Activated CD8-positive, alpha-beta memory T cell treated with anti-CD3 and anti-CD28 coated beads, Interleukin-2, amount 10 ng/mL, durations not matched to agents 7 days and 5 days (primary cell): Measurements from ENCODE around the gene ACSL6. TPM values are rescaled to one million over a fixed set of nuclear protein-coding genes. Genes with fewer than 3 reads are reported as not detected.

Experiments
- ATAC-seq: fragments of 150-1000 bp; cut with Tn5 transposase; one replicate; pipeline ENCODE4 v1.10.0; 2021; ENCODE audit warnings: moderate library complexity
- CTCF ChIA-PET: fragments of 350-600 bp; sonication (Branson Sonifier 250); formaldehyde crosslinking; loops from one replicate; lab custom pipeline; 2021; ENCODE audit warnings: antibody characterized with exemption; lab: Charles Lee
- DNase-seq: peaks from one replicate; pipeline ENCODE4 v3.0.0-alpha.2; 2020
- H3K27ac Mint-ChIP-seq: one replicate; pipeline ENCODE4 v1.8.0; 2021; ENCODE audit warnings: mild to moderate bottlenecking, mixed read lengths
- H3K27me3 Mint-ChIP-seq: one replicate; pipeline ENCODE4 v1.8.0; 2021; ENCODE audit warnings: mixed read lengths
- H3K36me3 Mint-ChIP-seq: one replicate; pipeline ENCODE4 v1.8.0; 2021; ENCODE audit warnings: mild to moderate bottlenecking, mixed read lengths
- H3K4me1 Mint-ChIP-seq: one replicate; pipeline ENCODE4 v1.8.0; 2021; ENCODE audit warnings: mixed read lengths
- H3K4me3 Mint-ChIP-seq: one replicate; pipeline ENCODE4 v1.8.0; 2021; ENCODE audit warnings: mild to moderate bottlenecking, moderate library complexity, mixed read lengths
- H3K9me3 Mint-ChIP-seq: one replicate; pipeline ENCODE4 v1.8.0; 2022; ENCODE audit warnings: low read depth, mixed read lengths
- total RNA-seq, 2 experiments: library from RNA; stranded (reverse); gene quantifications; one replicate each; pipeline ENCODE4 v1.2.3, GENCODE V29; 2021

ACSL6 gene
- total RNA-seq, 2 experiments from 2014 or later, result 7.0 to 10.9 TPM

DNA sequence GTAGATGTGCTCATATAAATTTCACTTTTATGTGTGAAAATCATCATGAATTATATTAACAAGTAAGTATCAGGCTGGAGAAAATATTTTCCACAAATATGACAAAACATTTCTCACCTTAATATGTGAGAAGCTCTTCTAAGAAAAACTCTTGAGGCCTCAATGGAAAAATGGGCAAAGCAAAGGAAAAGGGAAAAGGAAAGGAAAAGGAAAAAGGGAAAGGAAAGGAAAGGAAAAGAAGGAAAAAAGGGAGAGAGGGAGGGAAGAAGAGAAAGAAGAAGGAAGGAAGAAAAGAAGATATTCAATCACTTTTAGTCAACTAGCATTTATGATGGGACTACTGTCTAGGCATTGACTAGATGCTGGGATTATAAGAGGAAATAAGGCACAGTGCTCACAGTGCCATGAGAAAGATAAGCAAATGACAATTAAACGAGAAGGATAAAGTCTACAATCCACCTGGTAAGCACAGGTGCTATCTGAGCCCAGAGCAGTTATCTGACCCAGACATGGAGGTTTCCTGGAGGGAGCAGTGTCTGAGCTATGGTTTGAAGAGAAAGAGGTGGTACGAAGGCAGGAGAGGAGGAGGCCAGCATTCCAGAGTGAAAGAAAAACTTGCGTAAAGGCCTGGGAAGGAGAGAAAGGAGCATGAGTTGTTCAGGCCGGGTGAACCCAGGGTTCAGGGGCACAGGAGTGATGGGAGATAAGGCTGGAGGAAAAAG lies 18.3 kb upstream of the ACSL6 start:
- no peak overlapping the region for H3K4me3 Mint-ChIP-seq
- CTCF ChIA-PET, result interaction anchor here (1.1 kb wide), 1 partner anchor 33 kb away, joined by 3 read pairs; no protein-coding TSS in a partner anchor
- peaks cover 14% of the 10 kb centered on the region for H3K9me3 Mint-ChIP-seq
- no peak for ATAC-seq
- peaks cover 7% of the 10 kb centered on the region for H3K4me1 Mint-ChIP-seq
- no peak overlapping the region for H3K27ac Mint-ChIP-seq
- no peak for DNase-seq
- peaks cover 25% of the 10 kb centered on the region for H3K27me3 Mint-ChIP-seq
- peaks cover 18% of the 10 kb centered on the region for H3K36me3 Mint-ChIP-seq

DNA sequence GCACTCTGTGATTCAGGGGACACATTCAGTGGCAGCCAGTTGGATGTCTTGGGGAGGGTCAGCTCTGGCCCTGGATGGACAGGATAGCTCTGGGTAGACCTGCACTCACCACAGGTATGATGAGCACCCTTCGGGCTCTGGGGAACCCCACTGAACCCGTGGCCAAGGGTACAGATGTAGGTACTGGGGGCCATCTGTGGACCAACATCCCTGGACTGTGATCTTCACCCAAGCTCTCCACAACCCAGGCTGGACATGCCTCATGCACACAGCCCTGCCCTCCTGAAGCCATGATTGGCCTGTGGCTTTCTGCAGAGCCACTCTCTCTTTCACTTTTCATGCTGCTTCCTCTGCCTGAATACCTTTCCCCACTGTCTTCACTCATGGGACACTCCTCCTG lies 15.6 kb upstream of the ACSL6 start:
- Mint-ChIP-seq H3K4me1 (peaks cover 7% of the 10 kb centered on the region), H3K36me3 (peaks cover 8% of the 10 kb centered on the region), H3K27ac (peak overlapping the region; percentile 77), H3K27me3 (peaks cover 24% of the 10 kb centered on the region), H3K9me3 (peaks cover 3% of the 10 kb centered on the region), H3K4me3 (no peak overlapping the region)
- ATAC-seq, result peak; percentile 38
- DNase-seq, result peak; percentile 43
- CTCF ChIA-PET, result interaction anchor here (1.1 to 1.3 kb wide), 2 partner anchors 26 to 438 kb away, joined by 3 to 5 read pairs; no protein-coding TSS in a partner anchor

DNA sequence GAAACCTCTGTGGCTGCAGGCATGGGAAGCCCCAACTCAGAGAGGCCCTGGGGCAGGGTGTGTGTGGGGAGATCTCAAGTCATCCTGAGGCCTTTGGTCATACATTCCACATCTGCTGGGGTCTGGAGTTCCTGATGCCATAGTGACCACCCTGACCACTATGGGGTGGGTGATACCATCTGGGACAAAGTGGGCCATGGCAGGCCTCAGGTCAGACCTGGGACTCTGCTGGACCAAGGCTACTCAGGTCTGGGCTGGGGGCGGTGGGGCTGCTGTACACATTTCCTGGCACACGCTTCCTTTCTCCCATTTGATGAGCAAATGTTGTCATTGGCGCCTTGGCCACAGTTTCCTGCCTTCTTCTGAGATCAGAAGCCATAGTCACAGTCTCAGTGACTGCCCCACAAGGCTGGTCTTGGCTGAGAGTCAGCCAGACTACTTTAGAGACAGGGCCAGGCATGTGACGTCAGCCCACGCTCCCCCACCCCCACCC lies 15.1 kb upstream of the ACSL6 start:
- peak; percentile 90 for ATAC-seq
- H3K27me3 Mint-ChIP-seq, result peaks cover 24% of the 10 kb centered on the region
- H3K27ac Mint-ChIP-seq, result peak overlapping the region; percentile 77
- peaks cover 2% of the 10 kb centered on the region for H3K9me3 Mint-ChIP-seq
- H3K4me1 Mint-ChIP-seq, result peaks cover 7% of the 10 kb centered on the region
- H3K36me3 Mint-ChIP-seq, result peaks cover 8% of the 10 kb centered on the region
- peak; percentile 86 for DNase-seq
- CTCF ChIA-PET, result interaction anchor here (1.1 to 1.3 kb wide), 2 partner anchors 27 to 437 kb away, joined by 3 to 5 read pairs; no protein-coding TSS in a partner anchor
- H3K4me3 Mint-ChIP-seq, result no peak overlapping the region

DNA sequence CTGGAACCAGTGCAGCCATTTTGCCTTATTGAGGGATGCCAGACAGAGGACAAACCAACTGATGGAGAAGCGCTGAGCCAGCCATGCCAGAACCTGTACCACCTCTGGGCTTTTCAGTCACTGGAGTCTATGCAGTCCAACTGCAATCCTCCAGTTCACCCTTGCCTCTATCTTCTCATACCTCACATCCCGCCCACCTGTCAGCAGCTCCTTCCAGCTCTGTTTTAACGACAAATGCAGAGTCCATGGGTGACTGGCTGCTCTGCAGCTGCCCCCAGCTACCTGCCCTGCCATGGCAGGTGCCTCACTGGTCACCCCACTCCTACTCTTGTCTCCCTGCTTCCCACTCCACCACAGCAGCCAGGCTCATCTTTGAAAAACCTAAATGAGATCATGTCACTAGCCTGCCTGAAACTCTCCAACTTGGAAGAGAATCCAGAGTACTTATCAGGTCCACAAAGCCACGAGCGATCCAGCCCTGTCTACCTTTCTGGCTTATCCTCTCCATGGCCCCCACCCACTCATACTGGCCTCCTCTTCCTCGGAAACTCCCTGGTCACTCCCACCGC lies 14.0 kb upstream of the ACSL6 start:
- Mint-ChIP-seq H3K9me3 (no peaks in the 10 kb centered on the region), H3K4me3 (no peak overlapping the region), H3K36me3 (peaks cover 6% of the 10 kb centered on the region), H3K27ac (no peak overlapping the region), H3K27me3 (peaks cover 26% of the 10 kb centered on the region), H3K4me1 (peaks cover 15% of the 10 kb centered on the region)
- ATAC-seq, result no peak
- DNase-seq, result no peak
- CTCF ChIA-PET, result interaction anchor here (3.3 kb wide), 1 partner anchor 38 kb away, joined by 12 read pairs; no protein-coding TSS in a partner anchor

DNA sequence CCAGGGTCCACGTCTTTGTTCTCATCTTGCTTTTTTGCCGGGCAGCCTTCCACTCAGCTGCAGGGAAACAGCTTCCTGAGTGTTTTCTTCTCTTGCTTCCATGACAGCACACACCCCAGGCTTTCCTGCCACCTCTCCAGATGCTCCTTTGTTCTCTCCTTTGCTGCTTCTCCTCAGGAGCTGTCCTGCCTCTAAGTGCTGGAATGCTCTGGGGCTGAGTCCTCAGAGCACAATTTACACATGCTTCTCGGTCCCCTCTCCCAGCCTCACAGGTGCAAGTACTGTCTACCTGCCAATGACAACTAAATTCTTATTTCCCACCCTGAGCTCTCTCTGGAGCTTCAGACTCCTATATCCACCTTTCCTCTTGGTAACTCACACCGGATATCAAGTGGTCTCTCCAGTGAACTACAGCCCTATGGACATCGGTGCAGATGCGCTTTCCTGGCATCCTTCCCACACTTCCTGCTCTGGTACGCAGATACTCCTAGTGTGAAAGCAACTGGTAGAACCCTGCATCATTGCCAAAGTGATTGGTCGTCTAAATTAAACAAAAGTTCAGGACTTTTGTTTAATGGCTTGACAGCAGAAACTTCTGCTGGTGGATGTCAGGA lies 13.4 kb upstream of the ACSL6 start:
- Mint-ChIP-seq H3K4me1 (peaks cover 21% of the 10 kb centered on the region), H3K36me3 (peaks cover 2% of the 10 kb centered on the region), H3K4me3 (no peak overlapping the region), H3K27me3 (peaks cover 21% of the 10 kb centered on the region), H3K9me3 (no peaks in the 10 kb centered on the region), H3K27ac (no peak overlapping the region)
- no peak for ATAC-seq
- CTCF ChIA-PET, result interaction anchor here (1.4 to 3.3 kb wide), 2 partner anchors 34 to 38 kb away, joined by 4 to 12 read pairs; no protein-coding TSS in a partner anchor
- peak; percentile 40 for DNase-seq

DNA sequence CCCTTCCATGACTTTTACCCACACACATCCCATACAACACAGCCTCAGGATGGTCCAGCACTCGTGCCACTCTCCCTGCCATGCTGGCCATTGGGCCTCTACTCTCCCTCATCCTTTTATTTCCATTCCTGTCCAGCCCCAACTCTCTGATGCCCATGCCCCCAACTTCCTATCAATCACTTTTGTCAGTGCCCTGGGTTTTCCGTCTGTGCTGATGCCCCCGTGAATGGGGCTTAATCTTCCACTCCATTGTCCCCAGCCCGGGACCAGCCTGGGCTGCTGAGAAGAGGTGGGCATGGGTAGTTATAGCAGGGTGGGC lies 12.6 kb upstream of the ACSL6 start:
- Mint-ChIP-seq H3K27me3 (peaks cover 17% of the 10 kb centered on the region), H3K27ac (no peak overlapping the region), H3K4me1 (peaks cover 27% of the 10 kb centered on the region), H3K36me3 (no peaks in the 10 kb centered on the region), H3K4me3 (no peak overlapping the region), H3K9me3 (no peaks in the 10 kb centered on the region)
- DNase-seq (no peak), ATAC-seq (no peak)
- CTCF ChIA-PET, result interaction anchor here (0.6 to 3.3 kb wide), 4 partner anchors 16 to 359 kb away, joined by 3 to 12 read pairs (median 4); no protein-coding TSS in a partner anchor

DNA sequence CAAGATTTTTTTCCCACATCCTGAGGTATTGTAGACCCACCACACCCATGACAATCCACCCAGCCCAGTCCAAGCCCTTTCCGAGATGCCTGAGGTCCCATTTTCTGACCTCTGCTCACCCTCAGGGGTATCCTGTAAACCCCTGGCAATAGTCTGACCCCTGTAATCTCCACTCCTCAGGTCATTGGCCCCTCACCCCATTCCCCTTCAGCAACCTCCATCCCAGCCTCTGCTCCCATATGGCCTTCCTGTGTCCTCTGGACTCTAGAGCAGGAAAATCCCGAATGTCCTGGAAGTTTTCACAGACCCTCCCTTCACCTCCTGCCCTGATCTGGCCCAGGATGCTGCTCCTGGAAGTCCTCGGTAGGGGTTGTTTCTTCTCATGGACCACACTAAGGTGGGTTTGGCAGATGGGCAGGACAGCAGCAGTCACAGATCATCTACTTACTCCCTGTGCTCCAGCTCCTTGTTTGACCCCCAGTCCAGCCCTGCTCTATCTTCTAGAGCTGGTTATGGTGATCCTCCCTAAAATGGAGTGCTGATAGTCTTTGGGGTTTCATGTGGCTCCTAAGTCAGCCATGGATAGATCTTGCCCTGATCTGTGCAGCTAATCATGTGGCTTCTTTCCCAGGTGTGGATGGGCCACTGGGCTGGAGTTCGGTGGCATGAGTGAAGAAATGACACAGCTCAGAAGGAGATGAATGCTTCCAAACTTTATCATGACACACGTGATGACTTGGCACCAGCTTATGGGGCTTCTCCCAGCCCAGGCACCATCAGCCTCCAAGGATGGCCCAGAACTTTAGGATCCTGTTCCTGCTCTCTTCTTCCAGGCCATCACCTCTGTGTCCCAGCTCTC lies 12.0 kb upstream of the ACSL6 start:
- no peaks in the 10 kb centered on the region for H3K36me3 Mint-ChIP-seq
- ATAC-seq (no peak), DNase-seq (no peak)
- no peaks in the 10 kb centered on the region for H3K9me3 Mint-ChIP-seq
- H3K4me3 Mint-ChIP-seq, result no peak overlapping the region
- peaks cover 31% of the 10 kb centered on the region for H3K4me1 Mint-ChIP-seq
- peaks cover 21% of the 10 kb centered on the region for H3K27me3 Mint-ChIP-seq
- CTCF ChIA-PET, result interaction anchor here (0.6 to 3.3 kb wide), 4 partner anchors 15 to 358 kb away, joined by 3 to 12 read pairs (median 4); no protein-coding TSS in a partner anchor
- no peak overlapping the region for H3K27ac Mint-ChIP-seq

DNA sequence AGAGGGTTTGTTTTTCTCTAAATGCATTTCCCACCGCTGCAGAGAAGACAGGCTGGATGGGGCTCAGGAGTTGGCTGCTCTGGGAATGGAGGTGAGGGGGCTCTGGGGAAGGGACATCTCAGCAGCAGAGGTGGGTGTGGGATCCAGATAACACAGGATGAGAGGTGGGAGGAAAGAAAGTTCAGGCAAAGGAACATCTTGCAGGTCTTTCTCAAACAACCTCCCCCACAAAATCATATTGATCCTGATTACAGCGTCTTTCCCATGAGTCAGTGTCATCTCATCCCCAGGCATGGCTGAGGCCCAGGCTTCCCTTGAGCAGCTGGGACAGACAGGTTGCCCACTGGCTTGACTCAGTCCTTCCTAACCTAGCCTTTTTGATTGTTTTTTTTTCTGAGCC lies 11.3 kb upstream of the ACSL6 start:
- no peak for ATAC-seq

DNA sequence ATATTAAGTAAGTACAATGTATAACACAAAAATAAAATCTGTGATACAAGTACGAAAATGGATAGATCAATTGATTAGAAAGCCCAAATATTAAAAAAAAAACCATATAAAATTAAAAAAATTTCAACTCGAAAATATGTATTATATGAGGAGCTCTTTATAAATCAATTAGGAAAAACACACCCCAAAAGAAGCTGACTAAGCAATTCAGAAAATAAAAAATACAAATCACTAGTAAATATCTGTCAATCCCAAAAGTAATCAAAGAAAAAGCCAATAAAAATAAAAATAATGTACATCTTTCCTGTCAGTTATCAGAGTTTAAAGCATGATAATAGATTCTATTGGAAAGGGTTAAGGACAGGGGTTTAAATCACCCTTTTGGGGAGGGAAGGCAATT lies 10.2 kb upstream of the ACSL6 start:
- Mint-ChIP-seq H3K27me3 (peaks cover 38% of the 10 kb centered on the region), H3K4me3 (no peak overlapping the region), H3K4me1 (peaks cover 40% of the 10 kb centered on the region), H3K27ac (no peak overlapping the region), H3K36me3 (no peaks in the 10 kb centered on the region), H3K9me3 (no peaks in the 10 kb centered on the region)
- DNase-seq (no peak), ATAC-seq (no peak)
- CTCF ChIA-PET, result interaction anchor here (1.2 to 4.0 kb wide), 2 partner anchors 13 to 44 kb away, joined by 3 to 29 read pairs; no protein-coding TSS in a partner anchor

More for the DNA sequence above, 11.3 kb upstream of the ACSL6 start:
- Mint-ChIP-seq H3K27ac (no peak overlapping the region), H3K9me3 (no peaks in the 10 kb centered on the region), H3K27me3 (peaks cover 27% of the 10 kb centered on the region), H3K4me3 (no peak overlapping the region), H3K4me1 (peaks cover 33% of the 10 kb centered on the region), H3K36me3 (no peaks in the 10 kb centered on the region)
- CTCF ChIA-PET, result interaction anchor here (3.3 to 4.0 kb wide), 2 partner anchors 14 to 40 kb away, joined by 12 to 29 read pairs; no protein-coding TSS in a partner anchor
- DNase-seq, result no peak

DNA sequence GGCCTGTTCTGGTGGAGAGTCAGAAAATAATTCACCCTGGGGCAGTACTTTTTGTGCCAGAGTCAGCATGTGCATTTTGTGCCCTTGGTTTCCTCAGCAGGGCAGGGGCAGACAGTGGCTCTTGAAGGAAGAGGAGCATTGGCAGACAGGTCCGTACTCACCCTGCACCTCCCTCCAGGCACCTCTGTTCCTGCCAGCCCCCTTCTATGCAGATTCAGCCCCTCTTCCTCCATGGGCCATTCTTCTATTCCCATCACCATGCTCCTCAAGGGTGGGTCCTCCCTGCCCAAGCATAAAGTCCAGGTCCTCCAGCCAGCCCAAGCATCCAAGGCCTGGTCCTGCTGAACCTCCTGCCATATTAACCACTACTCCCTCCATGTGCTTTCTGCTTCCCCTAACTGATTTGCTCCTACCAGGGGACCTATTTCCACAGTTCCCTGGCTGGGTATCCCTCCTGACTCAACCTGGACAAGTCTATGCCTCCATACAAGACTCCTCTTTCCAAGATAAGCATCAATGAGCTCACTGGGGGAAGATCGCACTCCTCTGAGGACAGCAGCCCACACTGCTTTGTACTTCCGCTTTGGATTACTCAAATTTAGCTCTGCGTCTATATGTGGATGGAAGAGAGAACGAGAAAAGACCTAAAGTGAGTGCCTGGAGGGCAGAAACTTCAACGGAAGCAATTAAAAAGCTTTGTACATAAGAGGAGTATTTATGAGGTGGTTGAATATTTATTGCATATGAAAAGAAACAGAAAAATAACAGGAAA lies 9.3 kb upstream of the ACSL6 start:
- Mint-ChIP-seq H3K27ac (peak overlapping the region; percentile 91), H3K36me3 (no peaks in the 10 kb centered on the region), H3K4me3 (no peak overlapping the region), H3K27me3 (peaks cover 47% of the 10 kb centered on the region), H3K9me3 (no peaks in the 10 kb centered on the region), H3K4me1 (peaks cover 48% of the 10 kb centered on the region)
- ATAC-seq, result peak; percentile 55
- no peak for DNase-seq
- CTCF ChIA-PET, result interaction anchor here (1.2 to 4.0 kb wide), 2 partner anchors 12 to 44 kb away, joined by 3 to 29 read pairs; no protein-coding TSS in a partner anchor

DNA sequence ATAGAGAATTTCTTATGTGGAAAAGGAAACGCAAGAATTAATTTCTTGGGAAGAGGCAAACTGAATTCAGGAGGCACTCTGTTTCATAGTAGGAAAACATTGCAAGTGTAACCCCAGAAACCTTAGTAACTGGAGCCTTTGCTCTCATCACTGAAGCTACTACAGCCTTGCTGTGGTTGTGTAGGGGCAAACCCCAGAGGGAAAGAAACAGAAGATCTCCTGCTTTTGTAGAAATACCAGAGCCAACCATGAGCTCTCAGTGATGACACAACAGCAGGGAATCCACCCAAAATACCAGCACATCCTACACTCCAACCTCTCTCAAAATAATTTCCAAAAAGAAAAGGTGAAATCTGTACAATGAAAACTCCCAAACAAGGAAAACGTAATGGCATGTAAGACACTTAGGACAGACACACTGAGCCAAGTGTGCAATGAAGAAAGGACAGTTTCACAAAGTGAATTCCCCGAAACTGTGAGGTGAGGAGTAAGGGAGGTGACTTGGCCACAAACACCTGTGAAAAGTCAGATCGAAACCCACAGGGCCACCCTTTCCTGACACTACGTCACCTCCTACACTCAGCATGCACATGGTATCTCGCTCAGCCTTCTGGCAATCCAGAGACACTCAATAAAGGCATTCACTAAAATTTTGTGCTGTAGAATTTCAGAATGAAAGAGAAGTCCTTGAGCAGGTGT lies 8.5 kb upstream of the ACSL6 start:
- Mint-ChIP-seq H3K27ac (peak overlapping the region; percentile 91), H3K9me3 (no peaks in the 10 kb centered on the region), H3K36me3 (no peaks in the 10 kb centered on the region), H3K4me3 (peak overlapping the region; percentile 55), H3K4me1 (peaks cover 48% of the 10 kb centered on the region), H3K27me3 (peaks cover 54% of the 10 kb centered on the region)
- DNase-seq (peak; percentile 95), ATAC-seq (peak; percentile 94)
- CTCF ChIA-PET, result interaction anchor here (1.0 to 4.0 kb wide), 7 partner anchors 8 to 491 kb away, joined by 3 to 29 read pairs (median 4); no protein-coding TSS in a partner anchor
